ENCODE results near the gene SYT8. TPM values are rescaled to one million over a fixed set of nuclear protein-coding genes. Genes with fewer than 3 reads are reported as not detected.

The SYT8 gene
- total and polyA plus RNA-seq, 2 of the 8 experiments (the other 6 are each of a cell fraction or from before 2014, with no cell fraction given) = not detected

GRCh38 chr11:1868056-1868635, 33.4 kb downstream of the SYT8 start (continued):
- TF ChIP-seq CHD7 (IDR thresholded peaks at IDR 0.05; ENCODE audit: insufficient replicate concordance, low read length) = no peak
- TF ChIP-seq SP1 (IDR thresholded peaks at IDR 0.05; ENCODE audit: low read depth, low read length) = no peak
- no peak for TF ChIP-seq HDAC2 (IDR thresholded peaks at IDR 0.05; ENCODE audit: borderline replicate concordance in 1 of 2, low read depth in 2 of 2, low read length in 2 of 2)
- TF ChIP-seq FOSL1 (IDR thresholded peaks at IDR 0.05; ENCODE audit: insufficient read depth, low read depth, low read length) = no peak
- TF ChIP-seq RAD21 (IDR thresholded peaks at IDR 0.05 in 1 of 2, conservative IDR thresholded peaks at IDR 0.05 in 1 of 2; ENCODE audit: low read depth in 2 of 2, low read length in 2 of 2) = no peak
- no peak for TF ChIP-seq SP4 (IDR thresholded peaks at IDR 0.05; ENCODE audit: low read length)
- no peak for TF ChIP-seq NRF1 (IDR thresholded peaks at IDR 0.05; ENCODE audit: low read depth, low read length)
- TF ChIP-seq, protein P1, sequence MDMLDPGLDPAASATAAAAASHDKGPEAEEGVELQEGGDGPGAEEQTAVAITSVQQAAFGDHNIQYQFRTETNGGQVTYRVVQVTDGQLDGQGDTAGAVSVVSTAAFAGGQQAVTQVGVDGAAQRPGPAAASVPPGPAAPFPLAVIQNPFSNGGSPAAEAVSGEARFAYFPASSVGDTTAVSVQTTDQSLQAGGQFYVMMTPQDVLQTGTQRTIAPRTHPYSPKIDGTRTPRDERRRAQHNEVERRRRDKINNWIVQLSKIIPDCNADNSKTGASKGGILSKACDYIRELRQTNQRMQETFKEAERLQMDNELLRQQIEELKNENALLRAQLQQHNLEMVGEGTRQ (IDR thresholded peaks at IDR 0.05; ENCODE audit: low read length) = no peak
